HUES64 (cell line): ENCODE measurements around the gene C1orf74.
"Not testable (repeated sequence)": the region's sequence is repeated elsewhere in the genome, so short reads cannot be mapped to it uniquely, and the experiment has no call there.

Experiments
- H3K27ac ChIP-seq: 2 replicates; pipeline ENCODE4 v1.7.0; 2013; ENCODE audit warnings: low read depth, low read length, inconsistent platforms
- H3K27me3 ChIP-seq: 2 replicates; pipeline ENCODE4 v1.6.1; 2013; ENCODE audit warnings: mild to moderate bottlenecking, low read length; ENCODE audit not compliant: insufficient read depth
- H3K36me3 ChIP-seq: 2 replicates; pipeline ENCODE4 v1.6.1; 2013; ENCODE audit warnings: mild to moderate bottlenecking, low read length; ENCODE audit not compliant: insufficient read depth
- H3K4me1 ChIP-seq: 2 replicates; pipeline ENCODE4 v1.6.1; 2013; ENCODE audit warnings: mild to moderate bottlenecking, low read length, moderate library complexity; ENCODE audit not compliant: insufficient read depth
- H3K4me3 ChIP-seq: 2 replicates; pipeline ENCODE4 v1.5.1; 2013; ENCODE audit warnings: mild to moderate bottlenecking, low read length, moderate library complexity
- H3K9ac ChIP-seq: 2 replicates; pipeline ENCODE4 v1.6.1; 2013; ENCODE audit warnings: mild to moderate bottlenecking, low read depth, low read length
- H3K9me3 ChIP-seq: 2 replicates; pipeline ENCODE4 v1.6.1; 2013; ENCODE audit warnings: low read depth, low read length; ENCODE audit not compliant: insufficient read depth
- WGBS: fragments of 150-250, 120-280 bp; methylation state at CpG from one replicate; pipeline ENCODE4 v1.1.7; 2013; ENCODE audit warnings: missing lambda C conversion rate; 5-methylcytosine and 5-hydroxymethylcytosine counted together

C1orf74 gene

DNA sequence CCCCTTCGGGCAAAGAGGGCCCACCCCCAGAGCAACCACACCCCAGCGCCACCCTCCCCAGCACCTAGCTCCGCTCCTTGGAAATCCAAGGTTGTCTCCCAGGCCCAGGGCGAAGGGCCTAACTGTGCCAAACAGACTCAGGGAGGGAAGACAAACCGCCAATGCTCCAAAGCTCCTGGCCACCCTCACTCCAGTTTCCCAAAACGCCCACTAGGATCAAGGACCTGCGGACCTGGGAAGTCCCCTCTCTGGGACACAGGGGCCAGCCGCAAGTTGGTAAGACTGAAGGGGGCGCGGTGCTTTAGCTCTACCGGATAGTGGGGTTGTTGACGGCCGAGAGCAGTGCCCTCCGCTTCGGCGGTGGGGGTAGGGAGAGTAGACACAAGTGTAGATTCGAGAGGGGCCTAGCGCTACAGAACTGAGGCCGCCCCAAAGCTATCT lies 21.0 kb upstream of the C1orf74 start:
- H3K9ac ChIP-seq = peak overlapping the region; percentile 29; the same call in 1 of the 2 replicates
- peaks cover 3% of the 10 kb centered on the region; the same call in 1 of the 2 replicates for H3K4me1 ChIP-seq
- no peaks in the 10 kb centered on the region for H3K36me3 ChIP-seq
- WGBS = 76% methylated on average over 19 of the region's 19 CpGs
- peak overlapping the region; percentile 68 for H3K4me3 ChIP-seq
- no peak overlapping the region for H3K27ac ChIP-seq
- peaks cover 26% of the 10 kb centered on the region; the same call in 1 of the 2 replicates for H3K27me3 ChIP-seq
- no peaks in the 10 kb centered on the region for H3K9me3 ChIP-seq

DNA sequence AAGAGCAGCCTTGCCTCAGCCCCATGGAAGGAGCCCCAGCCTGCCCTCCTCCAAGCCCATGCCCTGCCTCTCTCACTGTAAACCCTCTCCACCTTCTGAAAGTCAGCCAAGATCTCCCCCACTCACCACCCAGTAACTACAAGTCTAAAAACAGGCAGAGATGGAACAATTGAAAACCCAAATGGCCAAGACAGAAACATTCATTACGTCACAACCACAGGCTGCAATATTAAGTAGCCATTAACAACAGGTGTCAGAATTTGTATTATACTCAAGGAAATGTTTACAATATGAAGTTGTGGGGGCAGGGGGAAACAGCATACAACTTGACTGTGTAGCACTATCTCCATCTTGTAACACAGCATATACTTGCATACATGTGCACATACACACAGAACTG lies 19.2 kb upstream of the C1orf74 start:
- H3K4me1 ChIP-seq = peaks cover 3% of the 10 kb centered on the region; the same call in 1 of the 2 replicates
- WGBS = 91% methylated on average over 1 of the region's 1 CpG
- H3K4me3 ChIP-seq = no peak overlapping the region

DNA sequence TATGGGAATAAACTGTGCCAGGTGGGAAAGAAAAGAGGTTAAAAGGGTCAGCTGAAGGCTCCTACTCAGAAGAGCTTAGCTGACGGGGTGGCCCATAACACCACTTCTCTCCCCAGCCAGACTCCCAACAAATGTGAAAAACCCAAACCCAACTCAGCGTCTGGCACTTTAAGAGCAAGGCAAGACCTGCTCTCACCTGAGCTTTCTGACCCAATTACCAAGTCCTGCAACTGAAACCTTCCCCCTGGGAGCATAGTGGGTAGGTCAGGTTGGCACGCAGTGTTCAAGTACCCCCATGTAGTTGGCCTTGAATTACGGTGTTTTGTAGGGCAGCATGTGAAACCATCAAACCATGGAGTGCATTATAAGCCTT lies 18.4 kb upstream of the C1orf74 start:
- WGBS = 87% methylated on average over 4 of the region's 4 CpGs
- Histone ChIP-seq H3K27ac (no peak overlapping the region), H3K4me3 (no peak overlapping the region), H3K36me3 (no peaks in the 10 kb centered on the region), H3K4me1 (peaks cover 3% of the 10 kb centered on the region; the same call in 1 of the 2 replicates), H3K9me3 (no peaks in the 10 kb centered on the region), H3K9ac (no peak overlapping the region), H3K27me3 (peaks cover 26% of the 10 kb centered on the region; the same call in 1 of the 2 replicates)

More for the DNA sequence above, 19.2 kb upstream of the C1orf74 start:
- Histone ChIP-seq H3K9ac (no peak overlapping the region), H3K9me3 (no peaks in the 10 kb centered on the region), H3K27me3 (peaks cover 26% of the 10 kb centered on the region; the same call in 1 of the 2 replicates), H3K36me3 (no peaks in the 10 kb centered on the region), H3K27ac (no peak overlapping the region)

- H3K36me3 ChIP-seq = no peaks in the 10 kb centered on the region
- H3K9ac ChIP-seq = no peak overlapping the region
- 93% methylated on average over 4 of the region's 4 CpGs for WGBS
- no peak overlapping the region for H3K4me3 ChIP-seq
- H3K27ac ChIP-seq = no peak overlapping the region
- H3K4me1 ChIP-seq = peaks cover 3% of the 10 kb centered on the region; the same call in 1 of the 2 replicates
- H3K9me3 ChIP-seq = no peaks in the 10 kb centered on the region
- peaks cover 26% of the 10 kb centered on the region; the same call in 1 of the 2 replicates for H3K27me3 ChIP-seq
These were observed 17.9 kb upstream of the C1orf74 start for GRCh38 chr1:209802117-209802779.

- H3K27ac ChIP-seq = no peak overlapping the region
- H3K36me3 ChIP-seq = no peaks in the 10 kb centered on the region
- no peaks in the 10 kb centered on the region for H3K9me3 ChIP-seq
- no peak overlapping the region for H3K9ac ChIP-seq
- H3K4me3 ChIP-seq = no peak overlapping the region
- 97% methylated on average over 4 of the region's 5 CpGs for WGBS
- peaks cover under 1% of the 10 kb centered on the region; the same call in 1 of the 2 replicates for H3K4me1 ChIP-seq
- peaks cover 26% of the 10 kb centered on the region; the same call in 1 of the 2 replicates for H3K27me3 ChIP-seq
These were observed 16.9 kb upstream of the C1orf74 start for GRCh38 chr1:209800984-209801834.

GRCh38 chr1:209797978-209798639 lies 13.8 kb upstream of the C1orf74 start:
- Histone ChIP-seq H3K27me3 (peaks cover 6% of the 10 kb centered on the region; the same call in 1 of the 2 replicates), H3K4me1 (no peaks in the 10 kb centered on the region), H3K9ac (no peak overlapping the region), H3K9me3 (no peaks in the 10 kb centered on the region), H3K36me3 (no peaks in the 10 kb centered on the region), H3K27ac (no peak overlapping the region), H3K4me3 (no peak overlapping the region)
- 83% methylated on average over 9 of the region's 9 CpGs for WGBS

DNA sequence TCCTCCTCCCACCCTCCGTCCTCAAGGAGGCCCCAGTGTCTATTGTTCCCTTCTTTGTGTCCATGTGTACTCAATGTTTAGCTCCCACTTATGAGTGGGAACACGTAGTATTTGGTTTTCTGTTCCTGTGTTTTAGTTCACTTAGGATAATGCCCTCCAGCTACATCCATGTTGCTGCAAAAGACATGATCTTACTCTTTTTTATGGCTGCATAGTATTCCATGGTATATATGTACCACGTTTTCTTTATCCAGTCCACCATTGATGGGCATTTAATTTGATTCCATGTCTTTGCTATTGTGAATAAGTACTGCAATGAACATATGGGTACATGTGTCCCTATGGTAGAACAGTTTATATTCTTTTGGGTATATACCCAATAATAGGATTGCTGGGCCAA lies 9.4 kb upstream of the C1orf74 start:
- H3K36me3 ChIP-seq, H3K27ac ChIP-seq, H3K9ac ChIP-seq, H3K9me3 ChIP-seq, H3K27me3 ChIP-seq, H3K4me3 ChIP-seq, H3K4me1 ChIP-seq: not testable (repeated sequence)
- WGBS = 84% methylated on average over 2 of the region's 3 CpGs

GRCh38 chr1:209791920-209792319 lies 7.6 kb upstream of the C1orf74 start:
- H3K9ac ChIP-seq = no peak overlapping the region
- H3K4me1 ChIP-seq = no peaks in the 10 kb centered on the region
- H3K27ac ChIP-seq = no peak overlapping the region
- H3K9me3 ChIP-seq = no peaks in the 10 kb centered on the region
- 0 out of 2 replicates have a peak, but pooled peaks cover 9% of the 10 kb centered on the region for H3K36me3 ChIP-seq
- no peak overlapping the region for H3K4me3 ChIP-seq
- peaks cover 25% of the 10 kb centered on the region; the same call in 1 of the 2 replicates for H3K27me3 ChIP-seq
- 57% methylated on average over 1 of the region's 1 CpG for WGBS

DNA sequence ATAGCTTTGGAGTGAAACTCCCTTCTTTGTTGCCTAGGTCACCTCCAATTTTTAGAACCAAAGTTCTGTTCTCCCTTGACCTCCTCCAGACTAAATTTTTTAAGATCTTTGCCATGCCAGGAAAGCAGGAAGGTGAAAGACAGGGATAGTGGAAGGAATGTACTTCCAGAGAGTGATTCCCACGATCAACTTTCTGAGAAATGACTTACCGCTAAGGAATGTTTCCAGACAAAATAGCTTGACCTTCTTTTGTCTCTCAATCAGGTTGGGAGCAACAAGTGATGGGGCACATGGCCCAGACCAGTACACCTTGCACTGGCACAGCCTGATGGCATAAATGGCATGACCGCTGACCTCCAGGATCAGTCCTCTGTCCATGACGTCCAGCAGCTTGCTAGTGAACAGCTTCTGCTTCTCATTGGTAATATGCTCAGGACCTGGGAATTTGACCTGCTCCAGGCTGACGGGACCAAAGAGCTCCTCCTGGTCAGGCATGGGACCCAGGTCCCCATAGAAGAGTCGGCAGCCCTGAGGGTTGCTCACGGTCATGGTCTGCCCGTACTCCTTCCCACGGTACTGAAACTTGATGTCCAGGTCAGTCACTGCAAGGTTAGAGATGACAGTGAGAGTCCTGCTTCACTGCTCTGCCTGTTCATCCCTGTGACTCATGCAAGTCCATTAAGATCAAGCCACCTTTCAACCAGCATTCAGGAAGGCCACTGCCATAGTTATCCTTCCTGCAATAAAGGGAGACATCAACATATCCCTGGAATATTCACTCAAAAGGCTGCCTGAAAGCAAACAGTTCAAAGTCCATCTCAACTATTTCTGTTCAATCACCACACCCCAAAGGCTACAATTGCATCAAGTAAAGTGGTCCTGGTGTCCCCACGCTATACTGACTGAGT lies 6.2 kb upstream of the C1orf74 start:
- 0 out of 2 replicates have a peak, but pooled peaks cover 9% of the 10 kb centered on the region for H3K36me3 ChIP-seq
- WGBS = 89% methylated on average over 10 of the region's 10 CpGs
- no peaks in the 10 kb centered on the region for H3K4me1 ChIP-seq
- no peak overlapping the region for H3K9ac ChIP-seq
- H3K9me3 ChIP-seq = no peaks in the 10 kb centered on the region
- no peak overlapping the region for H3K4me3 ChIP-seq
- peaks cover 36% of the 10 kb centered on the region; the same call in 1 of the 2 replicates for H3K27me3 ChIP-seq
- no peak overlapping the region for H3K27ac ChIP-seq

- Histone ChIP-seq H3K4me3 (no peak overlapping the region), H3K36me3 (0 out of 2 replicates have a peak, but pooled peaks cover 9% of the 10 kb centered on the region), H3K9ac (no peak overlapping the region), H3K27ac (no peak overlapping the region), H3K9me3 (0 out of 2 replicates have a peak, but pooled peaks cover 3% of the 10 kb centered on the region), H3K4me1 (no peaks in the 10 kb centered on the region), H3K27me3 (peaks cover 36% of the 10 kb centered on the region; the same call in 1 of the 2 replicates)
- 88% methylated on average over 1 of the region's 1 CpG for WGBS
These were observed 4.9 kb upstream of the C1orf74 start for GRCh38 chr1:209789245-209789644.
